ENCODE data around the gene ODAM.
"Not testable (repeated sequence)": the region's sequence is repeated elsewhere in the genome, so short reads cannot be mapped to it uniquely, and the experiment has no call there.

Gene ODAM

GRCh38 chr4:70187216-70187615, 8.3 kb upstream of the ODAM start:
- Histone ChIP-seq H3K27me3 (ENCODE audit: control insufficient read depth, insufficient read depth, low read length) (no peaks in the 10 kb centered on the region), H3K36me3 (ENCODE audit: control insufficient read depth, insufficient read depth, low read length) (no peaks in the 10 kb centered on the region), H3K9ac (ENCODE audit: low read length) (no peak overlapping the region), H3K4me1 (ENCODE audit: control insufficient read depth, insufficient read depth, low read length) (no peaks in the 10 kb centered on the region), H3K4me3 (ENCODE audit: low read length) (no peak overlapping the region), H3K9me3 (ENCODE audit: control insufficient read depth, low read length) (no peaks in the 10 kb centered on the region)

- no peaks in the 10 kb centered on the region for H3K27me3 ChIP-seq (ENCODE audit: control insufficient read depth, insufficient read depth, low read length)
- H3K9ac ChIP-seq (ENCODE audit: low read length): no peak overlapping the region
- H3K9me3 ChIP-seq (ENCODE audit: control insufficient read depth, low read length): no peaks in the 10 kb centered on the region
- no peak overlapping the region for H3K4me3 ChIP-seq (ENCODE audit: low read length)
- no peaks in the 10 kb centered on the region for H3K4me1 ChIP-seq (ENCODE audit: control insufficient read depth, insufficient read depth, low read length)
- no peaks in the 10 kb centered on the region for H3K36me3 ChIP-seq (ENCODE audit: control insufficient read depth, insufficient read depth, low read length)
Observed at GRCh38 chr4:70190579-70190978, 4.9 kb upstream of the ODAM start.

- H3K27me3 ChIP-seq (ENCODE audit: control insufficient read depth, insufficient read depth, low read length): no peaks in the 10 kb centered on the region
- no peak overlapping the region for H3K4me3 ChIP-seq (ENCODE audit: low read length)
- H3K9me3 ChIP-seq (ENCODE audit: control insufficient read depth, low read length): no peaks in the 10 kb centered on the region
- no peaks in the 10 kb centered on the region for H3K36me3 ChIP-seq (ENCODE audit: control insufficient read depth, insufficient read depth, low read length)
- no peak overlapping the region for H3K9ac ChIP-seq (ENCODE audit: low read length)
- H3K4me1 ChIP-seq (ENCODE audit: control insufficient read depth, insufficient read depth, low read length): no peaks in the 10 kb centered on the region
Observed at GRCh38 chr4:70191647-70192046, 3.9 kb upstream of the ODAM start.

- Histone ChIP-seq H3K27me3 (ENCODE audit: control insufficient read depth, insufficient read depth, low read length) (no peaks in the 10 kb centered on the region), H3K9ac (ENCODE audit: low read length) (no peak overlapping the region), H3K36me3 (ENCODE audit: control insufficient read depth, insufficient read depth, low read length) (no peaks in the 10 kb centered on the region), H3K4me3 (ENCODE audit: low read length) (no peak overlapping the region), H3K9me3 (ENCODE audit: control insufficient read depth, low read length) (no peaks in the 10 kb centered on the region), H3K4me1 (ENCODE audit: control insufficient read depth, insufficient read depth, low read length) (no peaks in the 10 kb centered on the region)
Observed at GRCh38 chr4:70192895-70193294, 2.6 kb upstream of the ODAM start.

- Histone ChIP-seq H3K4me1 (ENCODE audit: control insufficient read depth, insufficient read depth, low read length) (no peaks in the 10 kb centered on the region), H3K27me3 (ENCODE audit: control insufficient read depth, insufficient read depth, low read length) (no peaks in the 10 kb centered on the region), H3K9me3 (ENCODE audit: control insufficient read depth, low read length) (no peaks in the 10 kb centered on the region), H3K9ac (ENCODE audit: low read length) (no peak overlapping the region), H3K4me3 (ENCODE audit: low read length) (no peak overlapping the region), H3K36me3 (ENCODE audit: control insufficient read depth, insufficient read depth, low read length) (no peaks in the 10 kb centered on the region)
Observed at GRCh38 chr4:70196857-70197256, 1.3 kb downstream of the ODAM start.

GRCh38 chr4:70197842-70198241, 2.3 kb downstream of the ODAM start:
- H3K9ac ChIP-seq (ENCODE audit: low read length): no peak overlapping the region
- no peaks in the 10 kb centered on the region for H3K4me1 ChIP-seq (ENCODE audit: control insufficient read depth, insufficient read depth, low read length)
- H3K9me3 ChIP-seq (ENCODE audit: control insufficient read depth, low read length): no peaks in the 10 kb centered on the region
- no peak overlapping the region for H3K4me3 ChIP-seq (ENCODE audit: low read length)
- H3K27me3 ChIP-seq (ENCODE audit: control insufficient read depth, insufficient read depth, low read length): no peaks in the 10 kb centered on the region
- no peaks in the 10 kb centered on the region for H3K36me3 ChIP-seq (ENCODE audit: control insufficient read depth, insufficient read depth, low read length)

- no peak overlapping the region for H3K9ac ChIP-seq (ENCODE audit: low read length)
- H3K4me3 ChIP-seq (ENCODE audit: low read length): no peak overlapping the region
- H3K27me3 ChIP-seq (ENCODE audit: control insufficient read depth, insufficient read depth, low read length): no peaks in the 10 kb centered on the region
- H3K36me3 ChIP-seq (ENCODE audit: control insufficient read depth, insufficient read depth, low read length): no peaks in the 10 kb centered on the region
- H3K4me1 ChIP-seq (ENCODE audit: control insufficient read depth, insufficient read depth, low read length): no peaks in the 10 kb centered on the region
- no peaks in the 10 kb centered on the region for H3K9me3 ChIP-seq (ENCODE audit: control insufficient read depth, low read length)
Observed at GRCh38 chr4:70203601-70204000, 8.1 kb downstream of the ODAM start.

GRCh38 chr4:70212752-70213151, 17.2 kb downstream of the ODAM start:
- H3K4me1 ChIP-seq (ENCODE audit: control insufficient read depth, insufficient read depth, low read length): not testable (repeated sequence)

GRCh38 chr4:70216109-70216508, 20.6 kb downstream of the ODAM start:
- not testable (repeated sequence) for H3K9ac ChIP-seq (ENCODE audit: low read length); H3K4me1 ChIP-seq (ENCODE audit: control insufficient read depth, insufficient read depth, low read length); H3K27me3 ChIP-seq (ENCODE audit: control insufficient read depth, insufficient read depth, low read length); H3K9me3 ChIP-seq (ENCODE audit: control insufficient read depth, low read length); H3K36me3 ChIP-seq (ENCODE audit: control insufficient read depth, insufficient read depth, low read length); H3K4me3 ChIP-seq (ENCODE audit: low read length)

More at GRCh38 chr4:70212752-70213151, 17.2 kb downstream of the ODAM start:
- H3K4me3 ChIP-seq (ENCODE audit: low read length); H3K9me3 ChIP-seq (ENCODE audit: control insufficient read depth, low read length); H3K27me3 ChIP-seq (ENCODE audit: control insufficient read depth, insufficient read depth, low read length); H3K36me3 ChIP-seq (ENCODE audit: control insufficient read depth, insufficient read depth, low read length); H3K9ac ChIP-seq (ENCODE audit: low read length): not testable (repeated sequence)

- not testable (repeated sequence) for H3K4me1 ChIP-seq (ENCODE audit: control insufficient read depth, insufficient read depth, low read length); H3K27me3 ChIP-seq (ENCODE audit: control insufficient read depth, insufficient read depth, low read length); H3K36me3 ChIP-seq (ENCODE audit: control insufficient read depth, insufficient read depth, low read length); H3K9ac ChIP-seq (ENCODE audit: low read length); H3K4me3 ChIP-seq (ENCODE audit: low read length); H3K9me3 ChIP-seq (ENCODE audit: control insufficient read depth, low read length)
Observed at GRCh38 chr4:70216550-70216949, 21.0 kb downstream of the ODAM start.

GRCh38 chr4:70221389-70221788, 25.9 kb downstream of the ODAM start:
- H3K9me3 ChIP-seq (ENCODE audit: control insufficient read depth, low read length); H3K36me3 ChIP-seq (ENCODE audit: control insufficient read depth, insufficient read depth, low read length); H3K9ac ChIP-seq (ENCODE audit: low read length); H3K27me3 ChIP-seq (ENCODE audit: control insufficient read depth, insufficient read depth, low read length); H3K4me1 ChIP-seq (ENCODE audit: control insufficient read depth, insufficient read depth, low read length); H3K4me3 ChIP-seq (ENCODE audit: low read length): not testable (repeated sequence)

- H3K4me3 ChIP-seq (ENCODE audit: low read length); H3K9me3 ChIP-seq (ENCODE audit: control insufficient read depth, low read length); H3K36me3 ChIP-seq (ENCODE audit: control insufficient read depth, insufficient read depth, low read length); H3K27me3 ChIP-seq (ENCODE audit: control insufficient read depth, insufficient read depth, low read length); H3K4me1 ChIP-seq (ENCODE audit: control insufficient read depth, insufficient read depth, low read length); H3K9ac ChIP-seq (ENCODE audit: low read length): not testable (repeated sequence)
Observed at GRCh38 chr4:70221818-70222217, 26.3 kb downstream of the ODAM start.

- no peak within 1 kb of the TSS for H3K4me3 ChIP-seq (ENCODE audit: low read length)
- no peaks in the 10 kb centered on the region for H3K9me3 ChIP-seq (ENCODE audit: control insufficient read depth, low read length)
- H3K27me3 ChIP-seq (ENCODE audit: control insufficient read depth, insufficient read depth, low read length): no peaks in the 10 kb centered on the region
- H3K4me1 ChIP-seq (ENCODE audit: control insufficient read depth, insufficient read depth, low read length): no peaks in the 10 kb centered on the region
- no peaks in the 10 kb centered on the region for H3K36me3 ChIP-seq (ENCODE audit: control insufficient read depth, insufficient read depth, low read length)
- H3K9ac ChIP-seq (ENCODE audit: low read length): no peak within 1 kb of the TSS
Observed at GRCh38 chr4:70225824-70226223, 30.3 kb downstream of the ODAM start, which contains the start of gene FDCSP. Gene FDCSP, plus strand, starts transcription at chr4:70226124. Its CDS starts 5,071 bp downstream, at chr4:70231195.

Data from mucosa of stomach (tissue), 1 donor.